ENCODE data around the gene RPS27. TPM values are rescaled to one million over a fixed set of nuclear protein-coding genes. Genes with fewer than 3 reads are reported as not detected.
A peak's percentile ranks its signal among the peaks of the same experiment; 100 is the strongest.

Gene RPS27
- total RNA-seq, 4 donors from 2014 or later: 990 to 4,016 (median 2,721) TPM

DNA sequence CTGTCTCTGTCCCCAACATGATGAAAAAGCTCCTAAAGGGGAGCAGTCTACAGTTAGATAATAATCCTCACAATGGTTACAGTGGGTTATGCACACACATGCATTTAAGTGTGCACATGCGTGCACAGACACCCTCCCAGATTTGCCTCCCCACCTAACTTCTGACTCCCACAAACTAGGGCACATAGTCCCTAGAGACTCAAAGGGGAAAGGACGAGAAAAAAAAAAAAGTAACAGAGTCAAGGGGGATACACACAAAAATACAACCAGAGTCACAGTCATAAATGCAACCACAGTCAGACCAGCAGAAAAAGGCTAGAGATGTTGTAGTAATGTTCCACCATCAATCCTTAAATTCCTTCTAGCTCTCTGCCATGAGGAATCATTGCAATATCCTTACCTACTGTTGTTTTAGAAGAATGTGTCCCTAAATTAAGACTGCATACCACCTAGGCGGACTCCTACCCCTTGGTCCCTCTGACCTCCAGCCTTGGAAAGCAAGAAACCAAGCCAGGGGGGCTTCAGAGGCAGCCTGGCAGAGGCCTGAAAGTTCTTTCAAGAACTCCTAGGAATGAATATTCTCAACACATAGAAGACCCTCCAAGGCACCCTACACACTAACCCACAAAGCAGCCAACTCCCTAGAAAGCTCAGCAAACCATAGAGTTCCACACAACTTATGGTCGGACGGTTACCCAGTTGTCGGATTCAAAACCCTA, 33.4 kb upstream of the RPS27 start:
- no peaks in the 10 kb centered on the region for H3K9me3 ChIP-seq
- H3K36me3 ChIP-seq: peaks cover 0 to 56% of the 10 kb centered on the region in 2 donors
- WGBS, 2 donors (ENCODE audit: low coverage in 1 of 2): 10 to 53% methylated on average over 3 to 5 of the region's 6 CpGs
- peak overlapping the region; percentile 66 to 95 for H3K4me3 ChIP-seq
- TF ChIP-seq, protein P1, sequence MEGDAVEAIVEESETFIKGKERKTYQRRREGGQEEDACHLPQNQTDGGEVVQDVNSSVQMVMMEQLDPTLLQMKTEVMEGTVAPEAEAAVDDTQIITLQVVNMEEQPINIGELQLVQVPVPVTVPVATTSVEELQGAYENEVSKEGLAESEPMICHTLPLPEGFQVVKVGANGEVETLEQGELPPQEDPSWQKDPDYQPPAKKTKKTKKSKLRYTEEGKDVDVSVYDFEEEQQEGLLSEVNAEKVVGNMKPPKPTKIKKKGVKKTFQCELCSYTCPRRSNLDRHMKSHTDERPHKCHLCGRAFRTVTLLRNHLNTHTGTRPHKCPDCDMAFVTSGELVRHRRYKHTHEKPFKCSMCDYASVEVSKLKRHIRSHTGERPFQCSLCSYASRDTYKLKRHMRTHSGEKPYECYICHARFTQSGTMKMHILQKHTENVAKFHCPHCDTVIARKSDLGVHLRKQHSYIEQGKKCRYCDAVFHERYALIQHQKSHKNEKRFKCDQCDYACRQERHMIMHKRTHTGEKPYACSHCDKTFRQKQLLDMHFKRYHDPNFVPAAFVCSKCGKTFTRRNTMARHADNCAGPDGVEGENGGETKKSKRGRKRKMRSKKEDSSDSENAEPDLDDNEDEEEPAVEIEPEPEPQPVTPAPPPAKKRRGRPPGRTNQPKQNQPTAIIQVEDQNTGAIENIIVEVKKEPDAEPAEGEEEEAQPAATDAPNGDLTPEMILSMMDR (IDR thresholded peaks at IDR 0.05): no peak
- TF ChIP-seq EP300 (IDR thresholded peaks at IDR 0.05): no peak
- ATAC-seq: no peak
- H3K4me1 ChIP-seq: peaks cover 0 to 82% (median 36%) of the 10 kb centered on the region in 3 donors
- H3K27ac ChIP-seq: peak overlapping the region in 3 of 4 donors; percentile 85 to 96 (median 96)
- H3K27me3 ChIP-seq: no peaks in the 10 kb centered on the region

DNA sequence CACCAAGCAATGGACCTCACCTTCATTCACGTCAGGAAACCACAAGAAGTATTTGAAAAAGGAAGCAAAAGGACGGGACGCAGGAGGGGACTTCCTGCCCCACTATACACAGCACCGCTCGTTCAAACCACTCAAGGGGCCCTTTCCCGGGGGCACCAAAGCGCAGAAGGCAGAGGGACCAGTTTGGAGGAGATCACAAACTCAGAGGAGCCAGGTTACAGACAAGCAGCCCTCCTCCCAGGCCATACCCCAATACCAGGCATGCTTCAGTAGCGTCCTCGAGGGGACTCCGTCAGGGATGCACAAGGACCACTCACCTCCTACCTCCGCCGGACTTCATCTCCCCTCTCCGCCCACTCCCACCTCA, 32.8 kb upstream of the RPS27 start:
- WGBS, 2 donors (ENCODE audit: low coverage in 1 of 2): 0 to 1% methylated on average over 8 to 10 of the region's 13 CpGs
- no peaks in the 10 kb centered on the region for H3K9me3 ChIP-seq
- H3K4me3 ChIP-seq: peak overlapping the region; percentile 66 to 95
- peak overlapping the region; percentile 75 to 96 (median 90) for H3K27ac ChIP-seq
- no peak for TF ChIP-seq EP300 (IDR thresholded peaks at IDR 0.05)
- TF ChIP-seq POLR2AphosphoS5 (IDR thresholded peaks at IDR 0.05): no peak
- TF ChIP-seq, protein P1 (IDR thresholded peaks at IDR 0.05): no peak
- no peak for TF ChIP-seq POLR2A (IDR thresholded peaks at IDR 0.05)
- H3K27me3 ChIP-seq: no peaks in the 10 kb centered on the region
- peaks cover 0 to 87% (median 40%) of the 10 kb centered on the region in 3 donors for H3K4me1 ChIP-seq
- peaks cover 0 to 51% of the 10 kb centered on the region in 2 donors for H3K36me3 ChIP-seq
- no peak for ATAC-seq

GRCh38 chr1:153958111-153958960, 32.2 kb upstream of the RPS27 start, which contains the start of gene CRTC2:
Gene CRTC2 (minus strand): TSS chr1:153958612. CDS start chr1:153958497, 115 bp downstream.
- H3K4me3 ChIP-seq: peak within 1 kb of the TSS; percentile 66 to 95
- 0% methylated on average over 3 to 31 of the region's 75 CpGs for WGBS, 2 donors (ENCODE audit: low coverage in 1 of 2)
- H3K36me3 ChIP-seq: peaks cover 0 to 45% of the 10 kb centered on the region in 2 donors
- peak; percentile 91 for ATAC-seq
- TF ChIP-seq EP300 (IDR thresholded peaks at IDR 0.05) (no peak), POLR2AphosphoS5 (IDR thresholded peaks at IDR 0.05) (peak; percentile 78), POLR2A (IDR thresholded peaks at IDR 0.05) (peak; percentile 74 to 82)
- TF ChIP-seq, protein P1 (IDR thresholded peaks at IDR 0.05): peak in 1 of 4 experiments; percentile 27
- peaks cover 0 to 87% (median 40%) of the 10 kb centered on the region in 3 donors for H3K4me1 ChIP-seq
- H3K27ac ChIP-seq: peak within 1 kb of the TSS; percentile 75 to 96 (median 90)
- no peaks in the 10 kb centered on the region for H3K9me3 ChIP-seq
- H3K27me3 ChIP-seq: no peaks in the 10 kb centered on the region

- peak; percentile 1 for ATAC-seq
- Histone ChIP-seq H3K27ac (peak overlapping the region; percentile 32 to 96 (median 90)), H3K4me3 (peak overlapping the region in 1 of 2 donors; percentile 95)
Observed at GRCh38 chr1:153958961-153959260, 31.7 kb upstream of the RPS27 start.

More at GRCh38 chr1:153958961-153959260, 31.7 kb upstream of the RPS27 start:
- Histone ChIP-seq H3K36me3 (peaks cover 0 to 39% of the 10 kb centered on the region in 2 donors), H3K9me3 (no peaks in the 10 kb centered on the region), H3K27me3 (no peaks in the 10 kb centered on the region), H3K4me1 (peaks cover 0 to 84% (median 40%) of the 10 kb centered on the region in 3 donors)
- TF ChIP-seq POLR2AphosphoS5 (IDR thresholded peaks at IDR 0.05): no peak
- TF ChIP-seq EP300 (IDR thresholded peaks at IDR 0.05): no peak
- TF ChIP-seq POLR2A (IDR thresholded peaks at IDR 0.05): no peak
- TF ChIP-seq, protein P1 (IDR thresholded peaks at IDR 0.05): no peak
- 0 to 8% methylated on average over 4 of the region's 4 CpGs for WGBS, 2 donors (ENCODE audit: low coverage in 1 of 2)

Measured in gastroesophageal sphincter (tissue), 4 donors.